Vagina (tissue), 2 donors: ENCODE measurements around the gene TNFRSF18. TPM values are rescaled to one million over a fixed set of nuclear protein-coding genes. Genes with fewer than 3 reads are reported as not detected.

Experiments used
- DNase-seq, 2 donors: peaks; one replicate each; pipeline ENCODE4 v3.0.0-alpha.2; 2017; ENCODE audit errors: extremely low spot score in 2 of 2
- H3K27ac ChIP-seq: fragments of 200-600 bp; sonication (generic); one replicate; pipeline ENCODE4 v1.5.1; 2019
- H3K27me3 ChIP-seq: fragments of 200-600 bp; sonication (generic); one replicate; pipeline ENCODE4 v1.5.1; 2019
- H3K36me3 ChIP-seq, 2 donors: fragments of 200-600 bp; sonication (generic); one replicate each; pipeline ENCODE4 v1.5.1; 2017 to 2019
- H3K4me1 ChIP-seq: fragments of 200-600 bp; sonication (generic); one replicate; pipeline ENCODE4 v1.5.1; 2019
- H3K4me3 ChIP-seq, 2 donors: fragments of 200-600 bp; sonication (generic); 1 replicate in 1 of 2; 2 replicates in 1 of 2; pipeline ENCODE4 v1.5.1; 2016 to 2019
- H3K9me3 ChIP-seq: fragments of 200-600 bp; sonication (generic); one replicate; pipeline ENCODE4 v1.5.1; 2019
- CTCF ChIP-seq, 3 experiments: fragments of 450-650 bp in 2 of 3; fragments of 200-600 bp in 1 of 3; sonication (generic) in 1 of 3; IDR thresholded peaks; one replicate each; pipeline ENCODE4 v1.5.1; 2017 to 2019; ENCODE audit warnings: antibody characterized with exemption in 3 of 3, mild to moderate bottlenecking in 2 of 3, moderate library complexity in 2 of 3
- POLR2A ChIP-seq, 2 donors: fragments of 450-650 bp; IDR thresholded peaks; one replicate each; pipeline ENCODE4 v1.6.1; 2017; ENCODE audit warnings: antibody characterized with exemption in 2 of 2, mild to moderate bottlenecking in 2 of 2, moderate library complexity in 2 of 2
- POLR2AphosphoS5 ChIP-seq, 2 donors: sonication (generic); formaldehyde crosslinking; IDR thresholded peaks; one replicate each; pipeline ENCODE4 v1.9.0; 2017; ENCODE audit warnings: antibody characterized with exemption in 2 of 2, mild to moderate bottlenecking in 2 of 2, low read depth in 1 of 2; ENCODE audit not compliant: insufficient read depth in 1 of 2
- intact Hi-C: fragments of 100-400 bp; cut with DNase I; formaldehyde crosslinking; loops from one replicate; pipeline ENCODE4 v1.15.1; 2023
- total RNA-seq: library from RNA; depleted of rRNA; stranded (reverse); fragments of >200 nt; gene quantifications from one replicate; pipeline ENCODE4 v1.2.3, GENCODE V29; 2016

TNFRSF18 gene
- total RNA-seq, 1 donor from 2014 or later, result 4.4 TPM

GRCh38 chr1:1232796-1233566 lies 26.6 kb upstream of the TNFRSF18 start:
- no peak for DNase-seq
- TF ChIP-seq POLR2A (IDR thresholded peaks at IDR 0.05), result no peak
- no peak for TF ChIP-seq CTCF (IDR thresholded peaks at IDR 0.05)
- TF ChIP-seq POLR2AphosphoS5 (IDR thresholded peaks at IDR 0.05; ENCODE audit: insufficient read depth in 1 of 2, low read depth in 1 of 2), result no peak
- peaks cover 2% of the 10 kb centered on the region for H3K27me3 ChIP-seq
- H3K27ac ChIP-seq, result no peak overlapping the region
- no peaks in the 10 kb centered on the region for H3K9me3 ChIP-seq
- peak overlapping the region; percentile 34 to 63 for H3K4me3 ChIP-seq
- intact Hi-C loops, result loop anchor here (10.0 kb wide), 1 partner anchor 108 kb away; no protein-coding TSS in a partner anchor
- H3K4me1 ChIP-seq, result peaks cover 55% of the 10 kb centered on the region
- peaks cover 0 to 10% of the 10 kb centered on the region in 2 donors for H3K36me3 ChIP-seq

GRCh38 chr1:1232208-1232795 lies 25.9 kb upstream of the TNFRSF18 start, which contains the start of gene B3GALT6:
Gene B3GALT6 (plus strand): TSS chr1:1232237. CDS start chr1:1232279, 42 bp downstream.
- TF ChIP-seq POLR2A (IDR thresholded peaks at IDR 0.05) (peak in 1 of 2 donors; percentile 12), CTCF (IDR thresholded peaks at IDR 0.05) (no peak)
- Histone ChIP-seq H3K4me3 (peak within 1 kb of the TSS; percentile 80 to 94), H3K9me3 (no peaks in the 10 kb centered on the region), H3K4me1 (peaks cover 49% of the 10 kb centered on the region), H3K27me3 (no peaks in the 10 kb centered on the region), H3K36me3 (peaks cover 0 to 16% of the 10 kb centered on the region in 2 donors), H3K27ac (peak within 1 kb of the TSS; percentile 86)
- no peak for DNase-seq
- intact Hi-C loops, result loop anchor here (10.0 kb wide), 1 partner anchor 108 kb away; no protein-coding TSS in a partner anchor

GRCh38 chr1:1231400-1232207 lies 25.2 kb upstream of the TNFRSF18 start, which contains the start of gene SDF4:
Gene SDF4 (minus strand): TSS chr1:1232001. CDS start chr1:1228772, 3,229 bp downstream.
- peak within 1 kb of the TSS; percentile 80 to 94 for H3K4me3 ChIP-seq

More at GRCh38 chr1:1231400-1232207, 25.2 kb upstream of the TNFRSF18 start, which contains the start of gene SDF4:
- Histone ChIP-seq H3K9me3 (no peaks in the 10 kb centered on the region), H3K27me3 (no peaks in the 10 kb centered on the region), H3K4me1 (peaks cover 43% of the 10 kb centered on the region), H3K36me3 (peaks cover 0 to 23% of the 10 kb centered on the region in 2 donors), H3K27ac (peak within 1 kb of the TSS; percentile 86)
- TF ChIP-seq POLR2AphosphoS5 (IDR thresholded peaks at IDR 0.05; ENCODE audit: insufficient read depth in 1 of 2, low read depth in 1 of 2), result peak in 1 of 2 donors; percentile 56
- no peak for TF ChIP-seq CTCF (IDR thresholded peaks at IDR 0.05)
- intact Hi-C loops, result loop anchor here (10.0 kb wide), 1 partner anchor 107 kb away; no protein-coding TSS in a partner anchor
- DNase-seq, result peak in 1 of 2 donors; percentile 93
